Left renal pelvis (tissue), 4 donors: ENCODE results near the gene GALNT4. TPM values are rescaled to one million over a fixed set of nuclear protein-coding genes. Genes with fewer than 3 reads are reported as not detected.

Source experiments
- DNase-seq, 4 donors: peaks; one replicate each; pipeline ENCODE4 v3.0.0-alpha.2; 2013; ENCODE audit warnings: low read depth in 4 of 4, low spot score in 3 of 4
- polyA plus RNA-seq, 4 donors: library from polyadenylated mRNA; unstranded; fragments of 120-200 nt; gene quantifications; one replicate each; pipeline ENCODE4 v1.2.1, GENCODE V29; 2013; ENCODE audit not compliant: insufficient read length in 4 of 4

The GALNT4 gene
- 10 to 100 TPM in 2 of 4 donors, 1 to 10 TPM in 2; 8.0 to 12.0 (median 9.3) TPM for polyA plus RNA-seq

GRCh38 chr12:89524541-89525304 is at the start of gene GALNT4:
Gene GALNT4, minus strand, starts transcription at chr12:89524796. Its CDS starts 247 bp downstream, at chr12:89524549.
- DNase-seq, result peak; percentile 79 to 87 (median 82)

- DNase-seq, result no peak
These were observed 48.6 kb upstream of the GALNT4 start for GRCh38 chr12:89573051-89573810.

- no peak for DNase-seq
These were observed 47.0 kb upstream of the GALNT4 start for GRCh38 chr12:89571491-89572195.

GRCh38 chr12:89568484-89568883 is 43.9 kb upstream of the GALNT4 start:
- no peak for DNase-seq

GRCh38 chr12:89567691-89568239 is 43.2 kb upstream of the GALNT4 start:
- no peak for DNase-seq

- no peak for DNase-seq
These were observed 42.0 kb upstream of the GALNT4 start for GRCh38 chr12:89566615-89567014.

GRCh38 chr12:89565002-89565401 is 40.4 kb upstream of the GALNT4 start:
- no peak for DNase-seq

- DNase-seq, result no peak
These were observed 35.2 kb upstream of the GALNT4 start for GRCh38 chr12:89559753-89560152.

- no peak for DNase-seq
These were observed 32.4 kb upstream of the GALNT4 start for GRCh38 chr12:89556976-89557375.

GRCh38 chr12:89552376-89552775 is 27.8 kb upstream of the GALNT4 start:
- DNase-seq, result no peak

GRCh38 chr12:89551747-89552146 is 27.2 kb upstream of the GALNT4 start:
- DNase-seq, result no peak

- DNase-seq, result no peak
These were observed 22.5 kb upstream of the GALNT4 start for GRCh38 chr12:89547101-89547500.

- DNase-seq, result no peak
These were observed 21.6 kb upstream of the GALNT4 start for GRCh38 chr12:89546151-89546550.

GRCh38 chr12:89544681-89545184 is 20.1 kb upstream of the GALNT4 start:
- peak in 2 of 4 donors; percentile 22 to 65 for DNase-seq

GRCh38 chr12:89544022-89544421 is 19.4 kb upstream of the GALNT4 start:
- DNase-seq, result no peak

GRCh38 chr12:89542912-89543592 is 18.5 kb upstream of the GALNT4 start:
- DNase-seq, result peak in 3 of 4 donors; percentile 72 to 80 (median 76)

- DNase-seq, result no peak
These were observed 17.6 kb upstream of the GALNT4 start for GRCh38 chr12:89542236-89542635.

GRCh38 chr12:89540586-89540985 is 16.0 kb upstream of the GALNT4 start:
- no peak for DNase-seq

GRCh38 chr12:89539426-89540223 is 15.0 kb upstream of the GALNT4 start:
- no peak for DNase-seq
